Smooth muscle cell (in vitro differentiated cells): ENCODE data around the gene RHOF. TPM values are rescaled to one million over a fixed set of nuclear protein-coding genes. Genes with fewer than 3 reads are reported as not detected.

ENCODE experiments used
- DNase-seq: peaks from one replicate; lab custom pipeline; 2025; ENCODE audit not compliant: unreplicated experiment; lab: John Stamatoyannopoulos, UW
- H2AFZ ChIP-seq: fragments of 200-600 bp; sonication (generic); 2 replicates; pipeline ENCODE4 v1.6.0; 2016; ENCODE audit warnings: antibody characterized with exemption, low read depth, mild to moderate bottlenecking
- H3F3A ChIP-seq: fragments of 200-600 bp; sonication (generic); 2 replicates; pipeline ENCODE4 v1.6.0; 2017; ENCODE audit warnings: antibody characterized with exemption, low read depth
- H3K27ac ChIP-seq: fragments of 200-600 bp; sonication (generic); 2 replicates; pipeline ENCODE4 v1.5.1; 2016; ENCODE audit warnings: low read depth, mild to moderate bottlenecking
- H3K27me3 ChIP-seq: fragments of 200-600 bp; sonication (generic); 2 replicates; pipeline ENCODE4 v1.6.1; 2016; ENCODE audit warnings: low read depth, mild to moderate bottlenecking
- H3K36me3 ChIP-seq: fragments of 200-600 bp; sonication (generic); 2 replicates; pipeline ENCODE4 v1.5.1; 2016; ENCODE audit warnings: low read depth
- H3K4me1 ChIP-seq: fragments of 200-600 bp; sonication (generic); 2 replicates; pipeline ENCODE4 v1.5.1; 2016; ENCODE audit warnings: low read depth
- H3K4me2 ChIP-seq: fragments of 200-600 bp; sonication (generic); 2 replicates; pipeline ENCODE4 v1.6.0; 2016; ENCODE audit warnings: mild to moderate bottlenecking
- H3K4me3 ChIP-seq: fragments of 200-600 bp; sonication (generic); 2 replicates; pipeline ENCODE4 v1.5.1; 2016; ENCODE audit warnings: mild to moderate bottlenecking
- H3K79me2 ChIP-seq: fragments of 200-600 bp; sonication (generic); 2 replicates; pipeline ENCODE4 v1.6.0; 2016; ENCODE audit warnings: low read depth, mild to moderate bottlenecking
- H3K9ac ChIP-seq: fragments of 200-600 bp; sonication (generic); 2 replicates; pipeline ENCODE4 v1.6.0; 2016; ENCODE audit warnings: low read depth
- H3K9me3 ChIP-seq: fragments of 200-600 bp; sonication (generic); replicated peaks from 2 replicates; pipeline ENCODE4 v1.5.1; 2016; ENCODE audit warnings: low read depth
- H4K20me1 ChIP-seq: fragments of 200-600 bp; sonication (generic); 2 replicates; pipeline ENCODE4 v1.6.0; 2016; ENCODE audit warnings: low read depth
- WGBS: methylation state at CpG from one replicate; pipeline ENCODE4 v1.1.7; 2016; ENCODE audit warnings: low lambda C conversion rate; 5-methylcytosine and 5-hydroxymethylcytosine counted together
- polyA plus RNA-seq: library from polyadenylated mRNA; unstranded; fragments of >200 nt; fragmentation: Nextera tagmentation; extraction: Ambion mirVana; gene quantifications from 2 replicates; pipeline ENCODE4 v1.2.1, GENCODE V29; 2016
- total RNA-seq: library from RNA; depleted of rRNA; stranded (reverse); fragments of >200 nt; gene quantifications from 2 replicates; pipeline ENCODE4 v1.2.3, GENCODE V29; 2014
- TF ChIP-seq, protein P1 (sequence below): fragments of 200-600 bp; sonication (generic); IDR thresholded peaks from 2 replicates; pipeline ENCODE4 v1.5.1; 2017; ENCODE audit warnings: borderline replicate concordance, mild to moderate bottlenecking, antibody characterized with exemption; ENCODE audit not compliant: insufficient read depth, poor library complexity, severe bottlenecking

Gene RHOF
- total and polyA plus RNA-seq, 2 experiments from 2014 or later: 15.3 to 25.9 TPM

DNA sequence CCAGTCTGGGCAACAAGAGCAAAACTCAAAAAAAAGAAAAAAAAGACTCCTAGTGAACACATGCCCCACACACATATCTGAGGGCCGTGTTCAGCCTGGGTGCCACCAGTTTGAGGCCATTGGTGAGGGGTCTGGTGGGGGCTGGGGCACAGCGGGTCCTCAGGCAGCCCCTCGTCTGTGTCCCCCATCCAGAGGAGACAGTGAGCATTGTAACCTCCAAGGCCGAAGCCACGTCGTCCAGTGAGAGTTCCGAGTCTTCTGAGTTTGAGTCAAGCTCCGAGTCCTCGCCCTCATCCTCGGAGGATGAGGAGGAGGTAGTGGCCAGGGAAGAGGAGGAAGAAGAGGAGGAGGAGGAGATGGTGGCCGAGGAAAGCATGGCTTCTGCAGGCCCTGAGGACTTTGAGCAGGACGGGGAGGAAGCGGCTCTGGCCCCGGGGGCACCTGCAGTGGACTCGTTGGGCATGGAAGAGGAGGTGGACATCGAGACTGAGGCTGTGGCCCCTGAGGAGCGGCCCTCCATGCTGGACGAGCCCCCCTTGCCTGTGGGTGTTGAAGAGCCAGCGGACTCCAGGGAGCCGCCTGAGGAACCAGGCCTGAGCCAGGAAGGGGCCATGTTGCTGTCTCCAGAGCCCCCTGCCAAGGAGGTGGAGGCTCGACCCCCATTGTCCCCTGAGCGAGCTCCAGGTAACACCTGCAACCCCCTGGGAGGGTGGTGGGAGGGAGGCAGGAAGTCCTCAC lies 25.9 kb upstream of the RHOF start:
- no peaks in the 10 kb centered on the region for H3K36me3 ChIP-seq
- WGBS: 94% methylated on average over 22 of the region's 22 CpGs

GRCh38 chr12:121817648-121818043 lies 24.2 kb upstream of the RHOF start:
- no peaks in the 10 kb centered on the region for H3K27me3 ChIP-seq
- TF ChIP-seq, protein P1, sequence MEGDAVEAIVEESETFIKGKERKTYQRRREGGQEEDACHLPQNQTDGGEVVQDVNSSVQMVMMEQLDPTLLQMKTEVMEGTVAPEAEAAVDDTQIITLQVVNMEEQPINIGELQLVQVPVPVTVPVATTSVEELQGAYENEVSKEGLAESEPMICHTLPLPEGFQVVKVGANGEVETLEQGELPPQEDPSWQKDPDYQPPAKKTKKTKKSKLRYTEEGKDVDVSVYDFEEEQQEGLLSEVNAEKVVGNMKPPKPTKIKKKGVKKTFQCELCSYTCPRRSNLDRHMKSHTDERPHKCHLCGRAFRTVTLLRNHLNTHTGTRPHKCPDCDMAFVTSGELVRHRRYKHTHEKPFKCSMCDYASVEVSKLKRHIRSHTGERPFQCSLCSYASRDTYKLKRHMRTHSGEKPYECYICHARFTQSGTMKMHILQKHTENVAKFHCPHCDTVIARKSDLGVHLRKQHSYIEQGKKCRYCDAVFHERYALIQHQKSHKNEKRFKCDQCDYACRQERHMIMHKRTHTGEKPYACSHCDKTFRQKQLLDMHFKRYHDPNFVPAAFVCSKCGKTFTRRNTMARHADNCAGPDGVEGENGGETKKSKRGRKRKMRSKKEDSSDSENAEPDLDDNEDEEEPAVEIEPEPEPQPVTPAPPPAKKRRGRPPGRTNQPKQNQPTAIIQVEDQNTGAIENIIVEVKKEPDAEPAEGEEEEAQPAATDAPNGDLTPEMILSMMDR: no peak
- no peak overlapping the region for H3K27ac ChIP-seq
- H3K9ac ChIP-seq: no peak overlapping the region
- peaks cover 24% of the 10 kb centered on the region for H3K79me2 ChIP-seq
- H3F3A ChIP-seq: no peaks in the 10 kb centered on the region
- H3K9me3 ChIP-seq: no peaks in the 10 kb centered on the region
- no peak overlapping the region for H3K4me2 ChIP-seq
- H3K4me1 ChIP-seq: peaks cover 4% of the 10 kb centered on the region
- no peak for DNase-seq
- 96% methylated on average over 18 of the region's 18 CpGs for WGBS
- H3K36me3 ChIP-seq: no peaks in the 10 kb centered on the region
- H4K20me1 ChIP-seq: peaks cover 38% of the 10 kb centered on the region
- no peak overlapping the region for H3K4me3 ChIP-seq
- H2AFZ ChIP-seq: no peak overlapping the region

More for the DNA sequence above, 25.9 kb upstream of the RHOF start:
- Histone ChIP-seq H3K9ac (no peak overlapping the region), H3K4me3 (no peak overlapping the region), H2AFZ (no peak overlapping the region), H3K27ac (no peak overlapping the region), H3F3A (no peaks in the 10 kb centered on the region), H3K4me1 (no peaks in the 10 kb centered on the region), H3K27me3 (no peaks in the 10 kb centered on the region), H3K79me2 (peaks cover 11% of the 10 kb centered on the region), H4K20me1 (peaks cover 23% of the 10 kb centered on the region), H3K9me3 (no peaks in the 10 kb centered on the region), H3K4me2 (no peak overlapping the region)
- TF ChIP-seq, protein P1: no peak
- no peak for DNase-seq

DNA sequence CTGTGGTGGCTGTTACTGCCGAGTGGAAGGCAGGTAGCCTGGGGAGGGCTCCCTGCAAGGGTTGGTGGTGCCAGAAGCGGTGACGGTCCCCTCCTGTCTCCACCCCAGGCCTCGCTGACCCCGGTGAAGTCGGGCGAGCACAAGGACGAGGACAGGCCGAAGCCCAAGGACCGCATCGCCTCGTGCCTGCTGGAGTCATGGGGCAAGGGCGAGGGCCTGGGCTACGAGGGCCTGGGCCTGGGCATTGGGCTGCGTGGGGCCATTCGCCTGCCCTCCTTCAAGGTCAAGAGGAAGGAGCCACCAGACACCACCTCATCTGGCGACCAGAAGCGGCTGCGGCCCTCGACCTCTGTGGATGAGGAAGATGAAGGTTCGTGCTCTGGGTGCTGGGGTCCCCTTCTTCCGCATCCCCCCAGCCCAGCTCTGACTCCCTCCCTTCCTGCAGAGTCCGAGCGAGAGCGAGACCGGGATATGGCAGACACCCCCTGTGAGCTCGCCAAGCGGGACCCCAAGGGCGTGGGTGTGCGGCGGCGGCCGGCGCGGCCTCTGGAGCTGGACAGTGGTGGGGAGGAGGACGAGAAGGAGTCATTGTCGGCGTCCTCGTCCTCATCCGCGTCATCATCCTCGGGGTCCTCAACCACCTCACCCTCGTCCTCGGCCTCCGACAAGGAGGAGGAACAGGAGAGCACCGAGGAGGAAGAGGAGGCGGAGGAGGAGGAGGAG lies 23.6 kb upstream of the RHOF start:
- Histone ChIP-seq H3K9ac (no peak overlapping the region), H3F3A (no peaks in the 10 kb centered on the region), H3K4me3 (no peak overlapping the region), H2AFZ (no peak overlapping the region), H3K4me2 (no peak overlapping the region), H3K27me3 (no peaks in the 10 kb centered on the region), H4K20me1 (peaks cover 44% of the 10 kb centered on the region), H3K79me2 (peaks cover 30% of the 10 kb centered on the region), H3K9me3 (no peaks in the 10 kb centered on the region), H3K36me3 (no peaks in the 10 kb centered on the region), H3K27ac (no peak overlapping the region), H3K4me1 (peaks cover 5% of the 10 kb centered on the region)
- TF ChIP-seq, protein P1: no peak
- no peak for DNase-seq
- 97% methylated on average over 23 of the region's 47 CpGs for WGBS
